Activated CD4-positive, alpha-beta T cell treated with anti-CD3 and anti-CD28 coated beads, Interleukin-2, amount 10 ng/mL, durations not matched to agents 7 days and 5 days (primary cell): ENCODE data around the gene ZBTB11. TPM values are rescaled to one million over a fixed set of nuclear protein-coding genes. Genes with fewer than 3 reads are reported as not detected.
"Not testable (repeated sequence)": the region's sequence is repeated elsewhere in the genome, so short reads cannot be mapped to it uniquely, and the experiment has no call there.

Source experiments
- CTCF ChIA-PET: fragments of 350-600 bp; sonication (Branson Sonifier 250); formaldehyde crosslinking; loops from one replicate; lab custom pipeline; 2021; ENCODE audit warnings: antibody characterized with exemption; lab: Charles Lee
- POLR2A ChIA-PET: fragments of 350-600 bp; sonication (Branson Sonifier 250); formaldehyde crosslinking; loops from one replicate; lab custom pipeline; 2021; ENCODE audit warnings: antibody characterized with exemption; lab: Charles Lee
- DNase-seq: peaks from one replicate; pipeline ENCODE4 v3.0.0-alpha.2; 2020
- H3K27ac Mint-ChIP-seq: one replicate; pipeline ENCODE4 v1.8.0; 2021; ENCODE audit warnings: mild to moderate bottlenecking, moderate library complexity, mixed read lengths
- H3K27me3 Mint-ChIP-seq: one replicate; pipeline ENCODE4 v1.8.0; 2021; ENCODE audit warnings: mixed read lengths
- H3K36me3 Mint-ChIP-seq: one replicate; pipeline ENCODE4 v1.8.0; 2021; ENCODE audit warnings: low read depth, mixed read lengths
- H3K4me1 Mint-ChIP-seq: one replicate; pipeline ENCODE4 v1.8.0; 2021; ENCODE audit warnings: mixed read lengths
- H3K4me3 Mint-ChIP-seq: one replicate; pipeline ENCODE4 v1.8.0; 2021; ENCODE audit warnings: mild to moderate bottlenecking, moderate library complexity, mixed read lengths
- H3K9me3 Mint-ChIP-seq: one replicate; pipeline ENCODE4 v1.8.0; 2021; ENCODE audit warnings: mixed read lengths
- total RNA-seq, 2 experiments: library from RNA; stranded (reverse); gene quantifications; one replicate each; pipeline ENCODE4 v1.2.3, GENCODE V29; 2021

The ZBTB11 gene
- total RNA-seq, 2 experiments from 2014 or later, result 30.5 to 34.0 TPM

DNA sequence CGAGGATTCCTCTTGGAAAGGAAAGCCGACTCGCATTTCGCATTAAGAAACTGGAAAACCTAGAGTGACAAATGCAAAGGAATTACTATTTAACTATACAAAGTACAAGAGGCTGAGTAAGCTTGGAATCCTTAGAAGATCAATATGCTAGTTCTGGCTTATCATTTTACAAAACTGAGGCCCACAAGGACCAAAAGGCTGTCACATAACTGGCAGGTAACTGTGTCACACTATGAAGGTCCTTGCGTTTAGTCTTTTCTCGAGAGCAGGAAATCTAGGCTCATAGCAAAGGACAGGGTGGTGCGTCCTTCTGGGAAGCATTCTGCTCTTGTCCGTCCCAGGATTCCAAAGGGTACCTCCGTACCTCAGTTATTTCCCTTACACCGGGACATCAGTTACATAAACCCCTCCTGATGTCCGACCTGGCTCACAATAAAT lies 9.0 kb upstream of the ZBTB11 start:
- CTCF ChIA-PET, result interaction anchor here (1.5 to 2.8 kb wide), 2 partner anchors 9 to 39 kb away, joined by 3 to 21 read pairs; partner anchors contain the start of genes CEP97 and ZBTB11
- Mint-ChIP-seq H3K27me3 (no peaks in the 10 kb centered on the region), H3K4me1 (peaks cover 38% of the 10 kb centered on the region), H3K27ac (peak overlapping the region; percentile 99), H3K36me3 (peaks cover 38% of the 10 kb centered on the region), H3K4me3 (peak overlapping the region; percentile 98), H3K9me3 (no peaks in the 10 kb centered on the region)
- POLR2A ChIA-PET, result interaction anchor here (0.6 to 1.2 kb wide), 3 partner anchors 8 to 110 kb away, joined by 3 to 4 read pairs (median 3); partner anchors contain the start of gene CEP97
- no peak for DNase-seq

- peak overlapping the region; percentile 99 for H3K27ac Mint-ChIP-seq
- ChIA-PET POLR2A (interaction anchor here (0.6 kb wide), 1 partner anchor 162 kb away, joined by 6 read pairs; no protein-coding TSS in a partner anchor), CTCF (interaction anchor here (0.6 to 2.8 kb wide), 11 partner anchors 8 to 944 kb away, joined by 3 to 21 read pairs (median 4); partner anchors contain the start of genes CEP97, NXPE3, PCNP and ZBTB11)
- H3K4me3 Mint-ChIP-seq, result peak overlapping the region; percentile 98
- peaks cover 45% of the 10 kb centered on the region for H3K36me3 Mint-ChIP-seq
- H3K4me1 Mint-ChIP-seq, result peaks cover 39% of the 10 kb centered on the region
- H3K27me3 Mint-ChIP-seq, result no peaks in the 10 kb centered on the region
- no peak for DNase-seq
- no peaks in the 10 kb centered on the region for H3K9me3 Mint-ChIP-seq
Observed at GRCh38 chr3:101685050-101685400, 8.1 kb upstream of the ZBTB11 start.

GRCh38 chr3:101680466-101680865 lies 3.5 kb upstream of the ZBTB11 start:
- Mint-ChIP-seq H3K9me3 (no peaks in the 10 kb centered on the region), H3K27me3 (no peaks in the 10 kb centered on the region), H3K36me3 (peaks cover 49% of the 10 kb centered on the region), H3K4me3 (no peak overlapping the region), H3K4me1 (peaks cover 40% of the 10 kb centered on the region), H3K27ac (no peak overlapping the region)
- ChIA-PET POLR2A (interaction anchor here (0.6 kb wide), 1 partner anchor 364 kb away, joined by 4 read pairs; no protein-coding TSS in a partner anchor), CTCF (no interaction called here)
- no peak for DNase-seq

DNA sequence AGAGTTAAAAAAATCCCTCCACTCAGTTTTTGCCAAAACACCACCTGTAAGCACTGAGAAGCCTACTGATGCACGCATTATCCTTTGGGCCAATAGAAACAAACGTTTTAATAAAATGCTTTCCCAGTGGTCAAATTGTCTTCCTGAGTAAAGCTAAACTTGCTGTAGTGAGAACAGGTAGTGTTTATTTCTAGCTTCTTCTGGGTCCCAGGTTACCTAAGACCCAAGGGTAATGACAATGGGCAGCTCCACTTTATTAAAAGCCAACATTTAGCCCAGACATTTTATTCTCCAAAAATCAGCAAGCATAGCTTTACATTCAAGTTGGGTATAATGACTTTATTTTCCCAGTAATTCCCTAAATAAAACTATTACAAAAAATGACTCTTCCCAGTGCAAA lies 1.9 kb upstream of the ZBTB11 start:
- ChIA-PET POLR2A (interaction anchor here (1.0 kb wide), 1 partner anchor 7 kb away, joined by 4 read pairs; the partner anchor contains the start of gene RPL24), CTCF (interaction anchor here (0.6 to 0.7 kb wide), 6 partner anchors 114 to 840 kb away, joined by 3 to 5 read pairs (median 3); no protein-coding TSS in a partner anchor)
- not testable (repeated sequence) for H3K9me3 Mint-ChIP-seq, H3K27me3 Mint-ChIP-seq, H3K27ac Mint-ChIP-seq, DNase-seq, H3K4me3 Mint-ChIP-seq
- Mint-ChIP-seq H3K36me3 (peaks cover 45% of the 10 kb centered on the region), H3K4me1 (peaks cover 45% of the 10 kb centered on the region)

GRCh38 chr3:101677436-101678286 lies 729 bp upstream of the ZBTB11 start:
- Mint-ChIP-seq H3K27ac (peak overlapping the region; percentile 98), H3K9me3 (no peaks in the 10 kb centered on the region), H3K4me1 (peaks cover 51% of the 10 kb centered on the region), H3K27me3 (no peaks in the 10 kb centered on the region), H3K4me3 (peak overlapping the region; percentile 93), H3K36me3 (peaks cover 43% of the 10 kb centered on the region)
- CTCF ChIA-PET, result interaction anchor here (1.0 to 3.6 kb wide), 4 partner anchors 8 to 104 kb away, joined by 3 to 21 read pairs (median 6); partner anchors contain the start of genes PCNP and RPL24
- no peak for DNase-seq
- POLR2A ChIA-PET, result interaction anchor here (1.0 to 1.1 kb wide), 2 partner anchors 9 to 104 kb away, joined by 3 to 4 read pairs; partner anchors contain the start of genes PCNP and RPL24

DNA sequence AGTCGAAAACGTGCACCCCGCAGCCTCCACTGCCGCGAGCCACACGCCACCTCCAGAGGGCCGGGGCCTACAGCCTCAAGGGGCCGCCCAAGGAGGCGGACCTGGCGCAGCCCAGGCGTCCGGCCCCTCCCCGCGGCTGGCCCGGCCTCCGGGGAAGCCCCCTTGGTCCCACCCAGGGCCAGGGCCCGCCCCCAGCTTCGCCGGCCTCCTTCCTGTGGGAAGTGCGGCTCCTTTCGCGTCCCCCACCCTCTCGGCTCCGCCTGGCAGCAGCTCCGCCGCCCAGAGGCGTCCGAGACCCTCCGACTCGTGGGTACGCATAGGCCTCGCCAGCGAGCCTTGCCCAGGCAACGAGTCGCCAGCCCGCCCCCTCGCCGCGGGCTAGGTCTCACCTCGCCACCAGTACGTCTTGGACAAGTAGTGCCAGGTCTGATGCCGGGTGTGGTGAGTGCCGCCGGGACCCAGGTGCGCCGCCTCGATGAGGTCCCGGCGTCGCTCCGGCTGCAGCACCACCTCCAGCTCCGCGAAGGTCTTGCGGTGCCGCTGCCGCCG lies 642 bp downstream of the ZBTB11 start:
- ChIA-PET CTCF (interaction anchor here (1.2 to 3.6 kb wide), 4 partner anchors 9 to 261 kb away, joined by 3 to 21 read pairs (median 8); partner anchors contain the start of genes PCNP and RPL24), POLR2A (no interaction called here)
- no peaks in the 10 kb centered on the region for H3K9me3 Mint-ChIP-seq
- H3K27ac Mint-ChIP-seq, result peak overlapping the region; percentile 98
- peak overlapping the region; percentile 93 for H3K4me3 Mint-ChIP-seq
- peak; percentile 93 for DNase-seq
- H3K4me1 Mint-ChIP-seq, result peaks cover 55% of the 10 kb centered on the region
- no peaks in the 10 kb centered on the region for H3K27me3 Mint-ChIP-seq
- H3K36me3 Mint-ChIP-seq, result peaks cover 37% of the 10 kb centered on the region

- H3K36me3 Mint-ChIP-seq, result peaks cover 36% of the 10 kb centered on the region
- ChIA-PET POLR2A (no interaction called here), CTCF (interaction anchor here (1.2 to 3.6 kb wide), 3 partner anchors 10 to 261 kb away, joined by 3 to 21 read pairs (median 9); partner anchors contain the start of gene RPL24)
- H3K9me3 Mint-ChIP-seq, result no peaks in the 10 kb centered on the region
- H3K27me3 Mint-ChIP-seq, result no peaks in the 10 kb centered on the region
- H3K4me3 Mint-ChIP-seq, result peak overlapping the region; percentile 93
- H3K27ac Mint-ChIP-seq, result peak overlapping the region; percentile 91
- H3K4me1 Mint-ChIP-seq, result peaks cover 50% of the 10 kb centered on the region
- no peak for DNase-seq
Observed at GRCh38 chr3:101675709-101676215, 1.2 kb downstream of the ZBTB11 start.

GRCh38 chr3:101674518-101674917 lies 2.4 kb downstream of the ZBTB11 start:
- Mint-ChIP-seq H3K27ac (no peak overlapping the region), H3K27me3 (no peaks in the 10 kb centered on the region), H3K9me3 (no peaks in the 10 kb centered on the region), H3K4me3 (peak overlapping the region; percentile 93), H3K36me3 (peaks cover 34% of the 10 kb centered on the region), H3K4me1 (peaks cover 46% of the 10 kb centered on the region)
- no peak for DNase-seq
- POLR2A ChIA-PET, result no interaction called here
- CTCF ChIA-PET, result interaction anchor here (0.7 to 3.1 kb wide), 4 partner anchors 9 to 103 kb away, joined by 3 to 11 read pairs (median 6); partner anchors contain the start of gene PCNP

GRCh38 chr3:101673953-101674352 lies 3.0 kb downstream of the ZBTB11 start:
- CTCF ChIA-PET, result interaction anchor here (0.7 to 3.1 kb wide), 4 partner anchors 11 to 544 kb away, joined by 3 to 11 read pairs (median 4); partner anchors contain the start of gene PCNP
- POLR2A ChIA-PET, result no interaction called here
- H3K27me3 Mint-ChIP-seq, result no peaks in the 10 kb centered on the region

GRCh38 chr3:101671014-101671413 lies 5.9 kb downstream of the ZBTB11 start:
- H3K4me1 Mint-ChIP-seq, result peaks cover 32% of the 10 kb centered on the region
- no peaks in the 10 kb centered on the region for H3K27me3 Mint-ChIP-seq
- no peak overlapping the region for H3K4me3 Mint-ChIP-seq
- no peaks in the 10 kb centered on the region for H3K9me3 Mint-ChIP-seq
- POLR2A ChIA-PET, result no interaction called here
- peaks cover 40% of the 10 kb centered on the region for H3K36me3 Mint-ChIP-seq
- DNase-seq, result no peak
- H3K27ac Mint-ChIP-seq, result no peak overlapping the region
- CTCF ChIA-PET, result interaction anchor here (0.9 to 1.2 kb wide), 2 partner anchors 14 to 97 kb away, joined by 3 to 4 read pairs; partner anchors contain the start of gene PCNP

More at GRCh38 chr3:101673953-101674352, 3.0 kb downstream of the ZBTB11 start:
- H3K4me3 Mint-ChIP-seq, result peak overlapping the region; percentile 27
- no peaks in the 10 kb centered on the region for H3K9me3 Mint-ChIP-seq
- peaks cover 37% of the 10 kb centered on the region for H3K36me3 Mint-ChIP-seq
- H3K4me1 Mint-ChIP-seq, result peaks cover 46% of the 10 kb centered on the region
- peak overlapping the region; percentile 31 for H3K27ac Mint-ChIP-seq
- DNase-seq, result no peak

- Mint-ChIP-seq H3K36me3 (peaks cover 55% of the 10 kb centered on the region), H3K27me3 (no peaks in the 10 kb centered on the region), H3K4me1 (peaks cover 10% of the 10 kb centered on the region), H3K9me3 (no peaks in the 10 kb centered on the region), H3K4me3 (no peak overlapping the region), H3K27ac (no peak overlapping the region)
- CTCF ChIA-PET, result interaction anchor here (0.6 kb wide), 2 partner anchors 53 to 823 kb away, joined by 3 read pairs; no protein-coding TSS in a partner anchor
- POLR2A ChIA-PET, result no interaction called here
- no peak for DNase-seq
Observed at GRCh38 chr3:101667844-101668243, 9.1 kb downstream of the ZBTB11 start.

DNA sequence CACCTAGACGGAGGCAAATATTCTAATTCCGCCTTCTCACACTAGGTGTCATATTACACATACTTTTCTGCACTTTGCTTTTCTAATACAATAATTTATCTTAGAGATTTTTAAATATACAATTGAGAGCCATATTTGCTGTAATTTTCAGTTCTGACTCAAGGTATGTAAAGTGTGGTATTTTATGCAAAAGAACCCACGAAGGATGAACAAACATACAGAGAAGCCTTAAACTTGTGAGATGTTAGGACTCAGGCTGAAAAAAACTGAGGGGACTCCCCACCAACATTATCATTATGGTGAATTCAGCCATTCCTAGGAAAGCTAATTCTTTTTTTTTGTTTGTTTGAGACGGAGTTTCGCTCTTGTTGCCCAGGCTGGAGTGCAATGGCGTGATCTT lies 9.6 kb downstream of the ZBTB11 start:
- Mint-ChIP-seq H3K27me3 (no peaks in the 10 kb centered on the region), H3K9me3 (no peaks in the 10 kb centered on the region), H3K4me3 (no peak overlapping the region), H3K27ac (no peak overlapping the region), H3K4me1 (peaks cover 5% of the 10 kb centered on the region), H3K36me3 (peaks cover 57% of the 10 kb centered on the region)
- no peak for DNase-seq
- ChIA-PET POLR2A (no interaction called here), CTCF (interaction anchor here (1.0 to 2.7 kb wide), 3 partner anchors 8 to 63 kb away, joined by 3 to 9 read pairs (median 4); no protein-coding TSS in a partner anchor)
